ENCODE measurements around the gene DHRS7B. TPM values are rescaled to one million over a fixed set of nuclear protein-coding genes. Genes with fewer than 3 reads are reported as not detected.
"Not testable (repeated sequence)": the region's sequence is repeated elsewhere in the genome, so short reads cannot be mapped to it uniquely, and the experiment has no call there.

The DHRS7B gene
- polyA plus RNA-seq, 1 of the 3 experiments (the other 2 are of a cell fraction) = 17.8 TPM

DNA sequence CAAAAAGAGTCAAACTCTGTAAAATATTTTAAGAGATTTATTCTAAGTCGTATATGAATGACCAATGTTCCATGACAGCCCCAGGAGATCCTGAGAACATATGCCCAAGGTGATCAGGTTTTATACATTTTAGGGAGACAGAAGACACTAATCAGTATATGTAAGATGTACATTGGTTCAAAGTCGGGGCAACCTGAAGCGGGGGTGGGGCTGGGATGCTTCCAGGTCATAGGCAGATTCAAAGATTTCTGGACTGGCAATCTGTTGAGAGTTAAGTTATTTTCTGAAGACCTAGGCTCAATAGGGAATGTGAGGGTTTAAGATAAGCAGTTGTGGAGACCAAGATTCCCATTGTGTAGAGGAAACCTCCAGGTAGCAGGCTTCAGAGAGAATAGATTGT, 20.4 kb upstream of the DHRS7B start (continued):
- TF ChIP-seq ZBTB33 (IDR thresholded peaks at IDR 0.05; ENCODE audit: borderline replicate concordance, low read depth) (no peak), SMC3 (IDR thresholded peaks at IDR 0.05; ENCODE audit: low read depth, low read length) (no peak), EP300 (IDR thresholded peaks at IDR 0.05; ENCODE audit: borderline replicate concordance in 1 of 2, low read depth in 1 of 2, low read length in 1 of 2) (no peak), GATA2 (CRISPR knock-in tag; IDR thresholded peaks at IDR 0.05) (no peak), MXI1 (IDR thresholded peaks at IDR 0.05; ENCODE audit: low read depth, low read length) (no peak), USF2 (IDR thresholded peaks at IDR 0.05; ENCODE audit: borderline replicate concordance, low read depth, low read length) (no peak), FOXJ3 (CRISPR knock-in tag; IDR thresholded peaks at IDR 0.05) (no peak), FOXM1 (IDR thresholded peaks at IDR 0.05; ENCODE audit: low read depth) (no peak)

GRCh38 chr17:21107067-21107650, 19.6 kb upstream of the DHRS7B start:
- H3K4me2 ChIP-seq; POLR2A ChIA-PET; H4K20me1 ChIP-seq (ENCODE audit: insufficient read depth); H3K4me1 ChIP-seq (ENCODE audit: control insufficient read depth in 1 of 2, insufficient read depth in 2 of 2, low read depth in 1 of 2, low read length in 1 of 2); H2AFZ ChIP-seq (ENCODE audit: low read depth); H3K79me2 ChIP-seq (ENCODE audit: insufficient read depth); H3K9me2 ChIP-seq; H3K9ac ChIP-seq; H3K36me3 ChIP-seq (replicated peaks in 1 of 2; ENCODE audit: control insufficient read depth in 1 of 2, insufficient read depth in 2 of 2, low read length in 1 of 2); H3F3A ChIP-seq (replicated peaks; ENCODE audit: insufficient read depth); H3K27ac ChIP-seq (ENCODE audit: low read depth in 2 of 2, low read length in 1 of 2); H3K27me3 ChIP-seq (ENCODE audit: insufficient read depth); H3K4me3 ChIP-seq (ENCODE audit: low read depth in 2 of 2, low read length in 1 of 2); H3K9me3 ChIP-seq; DNase-seq: not testable (repeated sequence)
- WGBS (ENCODE audit: low lambda C conversion rate) = 71% methylated on average over 7 of the region's 7 CpGs
- CTCF ChIA-PET = interaction anchor here (0.8 to 1.3 kb wide), 2 partner anchors 15 to 106 kb away, joined by 3 to 4 read pairs; no protein-coding TSS in a partner anchor

DNA sequence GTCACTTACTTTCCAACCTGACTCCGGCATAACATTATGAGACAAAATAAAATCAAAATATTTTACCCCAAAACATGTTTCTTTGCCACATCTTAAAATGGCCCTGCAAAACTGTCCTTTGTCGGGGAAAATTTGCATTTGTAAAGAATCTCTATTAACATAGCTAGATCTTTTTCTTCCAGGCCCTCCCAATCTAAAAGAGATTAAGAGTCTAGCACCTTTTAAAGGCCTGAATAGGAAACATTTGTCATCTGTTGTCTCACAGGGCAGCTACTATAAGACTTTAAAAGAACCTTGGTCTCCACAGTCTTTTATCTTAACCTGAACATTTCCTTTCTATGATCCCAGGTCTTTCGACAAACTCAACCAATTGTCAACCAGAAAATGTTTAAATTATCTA, 18.1 kb upstream of the DHRS7B start:
- no peaks in the 10 kb centered on the region for H3K79me2 ChIP-seq (ENCODE audit: insufficient read depth)
- H3K4me1 ChIP-seq (ENCODE audit: control insufficient read depth in 1 of 2, insufficient read depth in 2 of 2, low read depth in 1 of 2, low read length in 1 of 2) = no peaks in the 10 kb centered on the region
- no peak overlapping the region for H3K4me2 ChIP-seq
- no peaks in the 10 kb centered on the region for H3K36me3 ChIP-seq (replicated peaks in 1 of 2; ENCODE audit: control insufficient read depth in 1 of 2, insufficient read depth in 2 of 2, low read length in 1 of 2)
- 73% methylated on average over 3 of the region's 3 CpGs for WGBS (ENCODE audit: low lambda C conversion rate)
- no peak overlapping the region for H3K27ac ChIP-seq (ENCODE audit: low read depth in 2 of 2, low read length in 1 of 2)
- no peaks in the 10 kb centered on the region for H3F3A ChIP-seq (replicated peaks; ENCODE audit: insufficient read depth)
- ChIA-PET CTCF (interaction anchor here (1.5 to 1.9 kb wide), 3 partner anchors 9 to 13 kb away, joined by 5 to 14 read pairs (median 9); no protein-coding TSS in a partner anchor), POLR2A (no interaction called here)
- DNase-seq = no peak
- H3K4me3 ChIP-seq (ENCODE audit: low read depth in 2 of 2, low read length in 1 of 2) = no peak overlapping the region
- H4K20me1 ChIP-seq (ENCODE audit: insufficient read depth) = no peaks in the 10 kb centered on the region
- no peaks in the 10 kb centered on the region for H3K9me2 ChIP-seq
- no peak overlapping the region for H2AFZ ChIP-seq (ENCODE audit: low read depth)
- H3K9ac ChIP-seq = no peak overlapping the region
- no peaks in the 10 kb centered on the region for H3K9me3 ChIP-seq
- TF ChIP-seq CTCF (IDR thresholded peaks at IDR 0.05) = no peak
- no peak for TF ChIP-seq GABPA (IDR thresholded peaks at IDR 0.05; ENCODE audit: low read depth)
- peaks cover 7% of the 10 kb centered on the region; the same call in 1 of the 2 replicates for H3K27me3 ChIP-seq (ENCODE audit: insufficient read depth)

Data from SK-N-SH (cell line).